SK-N-SH treated with all-trans-retinoic acid at 6 μM for 48 hours (cell line): ENCODE results near the gene CTSG.
"Not testable (repeated sequence)": the region's sequence is repeated elsewhere in the genome, so short reads cannot be mapped to it uniquely, and the experiment has no call there.

Experiments used
- ATAC-seq: fragments of 200-7000 bp; cut with Tn5 transposase; 3 replicates; pipeline ENCODE4 v1.9.1; 2020; ENCODE audit warnings: mild to moderate bottlenecking, moderate library complexity
- BACH2 ChIP-seq: fragments of 250-450 bp; sonication (Bioruptor Pico); IDR thresholded peaks from 2 replicates; pipeline ENCODE4 v1.9.0; 2021; ENCODE audit warnings: mild to moderate bottlenecking, borderline replicate concordance
- CREB5 ChIP-seq: fragments of 250-450 bp; sonication (Bioruptor Pico); IDR thresholded peaks from 2 replicates; pipeline ENCODE4 v1.5.1; 2020; ENCODE audit warnings: low read depth, mild to moderate bottlenecking, moderate library complexity
- CSDC2 ChIP-seq: fragments of 250-450 bp; sonication (Bioruptor Pico); IDR thresholded peaks from 2 replicates; pipeline ENCODE4 v1.5.0; 2020; ENCODE audit warnings: mild to moderate bottlenecking, moderate library complexity
- ESRRG ChIP-seq: fragments of 250-450 bp; sonication (Bioruptor Pico); IDR thresholded peaks from 2 replicates; pipeline ENCODE4 v1.6.1; 2021; ENCODE audit warnings: mild to moderate bottlenecking
- GLIS3 ChIP-seq: fragments of 250-450 bp; sonication (Bioruptor Pico); IDR thresholded peaks from 2 replicates; pipeline ENCODE4 v1.5.0; 2020; ENCODE audit warnings: mild to moderate bottlenecking, moderate library complexity
- ISL1 ChIP-seq: fragments of 250-450 bp; sonication (Bioruptor Pico); IDR thresholded peaks from 2 replicates; pipeline ENCODE4 v2.1.2; 2022; ENCODE audit warnings: mild to moderate bottlenecking, moderate library complexity
- OSR1 ChIP-seq: fragments of 250-450 bp; sonication (Bioruptor Pico); IDR thresholded peaks from 2 replicates; pipeline ENCODE4 v1.8.0; 2022; ENCODE audit warnings: moderate library complexity, mild to moderate bottlenecking, inconsistent platforms
- PATZ1 ChIP-seq: fragments of 250-450 bp; sonication (Bioruptor Pico); IDR thresholded peaks from 2 replicates; pipeline ENCODE4 v1.8.0; 2020; ENCODE audit warnings: mild to moderate bottlenecking, moderate library complexity, borderline replicate concordance
- PPARA ChIP-seq: fragments of 250-450 bp; sonication (Bioruptor Pico); IDR thresholded peaks from 2 replicates; pipeline ENCODE4 v1.5.0; 2020; ENCODE audit warnings: mild to moderate bottlenecking, borderline replicate concordance
- RARB ChIP-seq: fragments of 250-450 bp; sonication (Bioruptor Pico); IDR thresholded peaks from 2 replicates; pipeline ENCODE4 v1.8.0; 2021; ENCODE audit warnings: mild to moderate bottlenecking, moderate library complexity
- SNAI2 ChIP-seq: fragments of 250-450 bp; sonication (Bioruptor Pico); IDR thresholded peaks from 2 replicates; pipeline ENCODE4 v1.5.0; 2020; ENCODE audit warnings: mild to moderate bottlenecking, moderate library complexity
- TCF4 ChIP-seq: fragments of 250-450 bp; sonication (Bioruptor Pico); IDR thresholded peaks from 2 replicates; pipeline ENCODE4 v1.8.0; 2021; ENCODE audit warnings: mild to moderate bottlenecking, moderate library complexity, borderline replicate concordance
- TOX ChIP-seq: fragments of 250-450 bp; sonication (Bioruptor Pico); IDR thresholded peaks from 2 replicates; pipeline ENCODE4 v1.8.0; 2021; ENCODE audit warnings: mild to moderate bottlenecking, moderate library complexity, borderline replicate concordance
- ZC3H10 ChIP-seq: fragments of 250-450 bp; sonication (Bioruptor Pico); IDR thresholded peaks from 2 replicates; pipeline ENCODE4 v1.5.1; 2021; ENCODE audit warnings: mild to moderate bottlenecking, moderate library complexity
- ZFP3 ChIP-seq: fragments of 250-450 bp; sonication (Bioruptor Pico); IDR thresholded peaks from 2 replicates; pipeline ENCODE4 v1.5.0; 2020; ENCODE audit warnings: mild to moderate bottlenecking, moderate library complexity
- ZFP30 ChIP-seq: fragments of 450-650 bp; formaldehyde crosslinking; IDR thresholded peaks from 2 replicates; pipeline ENCODE4 v1.5.0; 2022; ENCODE audit warnings: mild to moderate bottlenecking, moderate library complexity
- ZNF565 ChIP-seq: fragments of 450-650 bp; formaldehyde crosslinking; conservative IDR thresholded peaks from 2 replicates; pipeline ENCODE4 v1.5.0; 2020; ENCODE audit warnings: low read depth, mild to moderate bottlenecking, moderate library complexity
- ZNF8 ChIP-seq: fragments of 450-650 bp; formaldehyde crosslinking; IDR thresholded peaks from 2 replicates; pipeline ENCODE4 v1.5.0; 2020; ENCODE audit warnings: mild to moderate bottlenecking, moderate library complexity
- TF ChIP-seq, protein P1 (sequence below): fragments of 250-450 bp; sonication (Bioruptor Pico); IDR thresholded peaks from 2 replicates; pipeline ENCODE4 v1.5.1; 2021; ENCODE audit warnings: mild to moderate bottlenecking, moderate library complexity
- TF ChIP-seq, protein P2 (sequence below): fragments of 250-450 bp; sonication (Bioruptor Pico); IDR thresholded peaks from 2 replicates; pipeline ENCODE4 v1.5.0; 2020; ENCODE audit warnings: mild to moderate bottlenecking, moderate library complexity

CTSG gene

DNA sequence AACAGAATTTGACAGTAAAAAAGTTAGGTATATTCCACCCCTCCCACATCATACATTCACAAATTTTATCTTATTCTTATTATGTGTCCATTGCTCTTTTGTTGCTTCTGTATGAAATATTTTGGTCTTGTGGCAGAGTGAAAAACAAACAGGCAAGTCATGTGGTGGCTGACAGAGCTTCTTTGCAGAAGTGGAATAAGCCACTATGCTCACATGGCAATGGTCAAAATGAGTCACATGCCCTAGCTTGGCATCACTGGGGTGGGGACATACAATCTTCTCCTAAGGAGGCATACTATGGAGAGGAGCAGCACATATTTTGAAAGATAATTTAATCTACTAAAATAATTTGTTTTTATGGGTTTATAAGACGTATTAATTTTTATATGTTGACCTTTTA is 40.3 kb downstream of the CTSG start:
- no peak for ATAC-seq
- TF ChIP-seq, protein P1, sequence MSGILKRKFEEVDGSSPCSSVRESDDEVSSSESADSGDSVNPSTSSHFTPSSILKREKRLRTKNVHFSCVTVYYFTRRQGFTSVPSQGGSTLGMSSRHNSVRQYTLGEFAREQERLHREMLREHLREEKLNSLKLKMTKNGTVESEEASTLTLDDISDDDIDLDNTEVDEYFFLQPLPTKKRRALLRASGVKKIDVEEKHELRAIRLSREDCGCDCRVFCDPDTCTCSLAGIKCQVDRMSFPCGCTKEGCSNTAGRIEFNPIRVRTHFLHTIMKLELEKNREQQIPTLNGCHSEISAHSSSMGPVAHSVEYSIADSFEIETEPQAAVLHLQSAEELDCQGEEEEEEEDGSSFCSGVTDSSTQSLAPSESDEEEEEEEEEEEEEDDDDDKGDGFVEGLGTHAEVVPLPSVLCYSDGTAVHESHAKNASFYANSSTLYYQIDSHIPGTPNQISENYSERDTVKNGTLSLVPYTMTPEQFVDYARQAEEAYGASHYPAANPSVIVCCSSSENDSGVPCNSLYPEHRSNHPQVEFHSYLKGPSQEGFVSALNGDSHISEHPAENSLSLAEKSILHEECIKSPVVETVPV (CRISPR knock-in tag) = no peak
- no peak for TF ChIP-seq SNAI2

- no peak for ATAC-seq
- TF ChIP-seq TOX (no peak), ZFP3 (CRISPR knock-in tag) (no peak), ZNF565 (no peak), SNAI2 (no peak), CSDC2 (CRISPR knock-in tag) (no peak), CREB5 (CRISPR knock-in tag) (no peak), ISL1 (CRISPR knock-in tag) (no peak), ESRRG (CRISPR knock-in tag) (no peak), ZC3H10 (CRISPR knock-in tag) (no peak), ZNF8 (CRISPR knock-in tag) (no peak), PATZ1 (CRISPR knock-in tag) (no peak), ZFP30 (CRISPR knock-in tag) (no peak), OSR1 (CRISPR knock-in tag) (no peak), PPARA (no peak), BACH2 (no peak), TCF4 (CRISPR knock-in tag) (no peak), GLIS3 (no peak), RARB (CRISPR knock-in tag) (no peak)
- TF ChIP-seq, protein P2, sequence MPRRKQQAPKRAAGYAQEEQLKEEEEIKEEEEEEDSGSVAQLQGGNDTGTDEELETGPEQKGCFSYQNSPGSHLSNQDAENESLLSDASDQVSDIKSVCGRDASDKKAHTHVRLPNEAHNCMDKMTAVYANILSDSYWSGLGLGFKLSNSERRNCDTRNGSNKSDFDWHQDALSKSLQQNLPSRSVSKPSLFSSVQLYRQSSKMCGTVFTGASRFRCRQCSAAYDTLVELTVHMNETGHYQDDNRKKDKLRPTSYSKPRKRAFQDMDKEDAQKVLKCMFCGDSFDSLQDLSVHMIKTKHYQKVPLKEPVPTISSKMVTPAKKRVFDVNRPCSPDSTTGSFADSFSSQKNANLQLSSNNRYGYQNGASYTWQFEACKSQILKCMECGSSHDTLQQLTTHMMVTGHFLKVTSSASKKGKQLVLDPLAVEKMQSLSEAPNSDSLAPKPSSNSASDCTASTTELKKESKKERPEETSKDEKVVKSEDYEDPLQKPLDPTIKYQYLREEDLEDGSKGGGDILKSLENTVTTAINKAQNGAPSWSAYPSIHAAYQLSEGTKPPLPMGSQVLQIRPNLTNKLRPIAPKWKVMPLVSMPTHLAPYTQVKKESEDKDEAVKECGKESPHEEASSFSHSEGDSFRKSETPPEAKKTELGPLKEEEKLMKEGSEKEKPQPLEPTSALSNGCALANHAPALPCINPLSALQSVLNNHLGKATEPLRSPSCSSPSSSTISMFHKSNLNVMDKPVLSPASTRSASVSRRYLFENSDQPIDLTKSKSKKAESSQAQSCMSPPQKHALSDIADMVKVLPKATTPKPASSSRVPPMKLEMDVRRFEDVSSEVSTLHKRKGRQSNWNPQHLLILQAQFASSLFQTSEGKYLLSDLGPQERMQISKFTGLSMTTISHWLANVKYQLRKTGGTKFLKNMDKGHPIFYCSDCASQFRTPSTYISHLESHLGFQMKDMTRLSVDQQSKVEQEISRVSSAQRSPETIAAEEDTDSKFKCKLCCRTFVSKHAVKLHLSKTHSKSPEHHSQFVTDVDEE (CRISPR knock-in tag) = no peak
- TF ChIP-seq, protein P1 (CRISPR knock-in tag) = no peak
Observed at GRCh38 chr14:24534286-24534685, 41.8 kb downstream of the CTSG start.

DNA sequence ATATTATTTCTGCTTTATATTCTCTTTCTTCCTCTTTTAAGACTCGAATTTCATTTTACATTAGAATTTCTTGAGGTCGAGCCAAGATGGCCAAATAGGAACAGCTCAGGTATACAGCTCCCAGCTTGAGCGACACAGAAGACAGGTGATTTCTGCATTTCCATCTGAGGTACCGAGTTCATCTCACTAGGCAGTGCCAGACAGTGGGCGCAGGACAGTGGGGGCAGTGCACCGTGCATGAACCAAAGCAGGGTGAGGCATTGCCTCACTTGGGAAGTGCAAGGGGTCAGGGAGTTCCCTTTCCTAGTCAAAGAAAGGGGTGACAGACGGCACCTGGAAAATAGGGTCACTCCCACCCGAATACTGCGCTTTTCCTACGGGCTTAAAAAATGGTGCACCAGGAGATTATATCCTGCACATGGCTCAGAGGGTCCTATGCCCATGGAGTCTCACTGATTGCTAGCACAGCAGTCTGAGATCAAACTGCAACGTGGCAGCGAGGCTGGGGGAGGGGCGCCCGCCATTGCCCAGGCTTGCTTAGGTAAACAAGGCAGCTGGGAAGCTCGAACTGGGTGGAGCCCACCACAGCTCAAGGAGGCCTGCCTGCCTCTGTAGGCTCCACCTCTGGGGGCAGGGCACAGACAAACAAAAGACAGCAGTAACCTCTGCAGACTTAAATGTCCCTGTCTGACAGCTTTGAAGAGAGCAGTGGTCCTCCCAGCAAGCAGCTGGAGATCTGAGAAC is 50.0 kb downstream of the CTSG start:
- ATAC-seq = not testable (repeated sequence)
